Heart left ventricle (tissue), 16 donors: ENCODE measurements around the gene TMEM126A. TPM values are rescaled to one million over a fixed set of nuclear protein-coding genes. Genes with fewer than 3 reads are reported as not detected.

Source experiments
- ATAC-seq, 4 donors: fragments of 200-7000 bp; cut with Tn5 transposase; one replicate each; pipeline ENCODE4 v1.9.1; 2020 to 2022; ENCODE audit warnings: moderate library complexity in 4 of 4, mild to moderate bottlenecking in 3 of 4, moderate number of reproducible peaks in 1 of 4
- DNase-seq, 5 donors: peaks; one replicate each; pipeline ENCODE4 v3.0.0-alpha.2; 2020
- H3K27ac ChIP-seq, 12 donors: fragments of 200-600 bp; sonication (generic) in 4 of 12; one replicate each; pipeline versions ENCODE4 v1.5.0 to v1.8.0; 2016 to 2022; ENCODE audit warnings: mild to moderate bottlenecking in 2 of 12
- H3K27me3 ChIP-seq, 9 donors: fragments of 200-600 bp; sonication (generic) in 2 of 9; one replicate each; pipeline versions ENCODE4 v1.5.1 to v1.8.0; 2016 to 2022; ENCODE audit warnings: mild to moderate bottlenecking in 3 of 9
- H3K36me3 ChIP-seq, 9 donors: fragments of 200-600 bp; sonication (generic) in 2 of 9; one replicate each; pipeline versions ENCODE4 v1.5.0 to v1.8.0; 2018 to 2022; ENCODE audit warnings: mild to moderate bottlenecking in 2 of 9
- H3K4me1 ChIP-seq, 12 donors: fragments of 200-600 bp; sonication (generic) in 4 of 12; one replicate each; pipeline versions ENCODE4 v1.5.0 to v1.8.0; 2016 to 2022; ENCODE audit warnings: mild to moderate bottlenecking in 3 of 12
- H3K4me3 ChIP-seq, 12 donors: fragments of 200-600 bp; sonication (generic) in 4 of 12; one replicate each; pipeline versions ENCODE4 v1.5.0 to v1.8.0; 2017 to 2022; ENCODE audit warnings: mild to moderate bottlenecking in 9 of 12, moderate library complexity in 4 of 12
- H3K9me3 ChIP-seq, 12 donors: fragments of 200-600 bp; sonication (generic) in 4 of 12; one replicate each; pipeline versions ENCODE4 v1.5.0 to v1.8.0; 2016 to 2022; ENCODE audit warnings: mild to moderate bottlenecking in 1 of 12
- CTCF ChIP-seq, 12 donors: fragments of 200-600 bp; sonication (generic) in 4 of 12; IDR thresholded peaks; one replicate each; pipeline versions ENCODE4 v1.5.0 to v1.8.0; 2018 to 2022; ENCODE audit warnings: antibody characterized with exemption in 12 of 12, mild to moderate bottlenecking in 5 of 12
- POLR2A ChIP-seq, 2 donors: fragments of 450-650 bp; IDR thresholded peaks; one replicate each; pipeline ENCODE4 v1.6.1; 2017; ENCODE audit warnings: antibody characterized with exemption in 2 of 2, mild to moderate bottlenecking in 2 of 2, moderate library complexity in 2 of 2
- WGBS, 4 donors: extraction: QIAGEN DNeasy Blood & Tissue Kit in 2 of 4; methylation state at CpG; one replicate each; pipeline versions ENCODE4 v1.1.5 to v1.1.7; 2013 to 2018; 5-methylcytosine and 5-hydroxymethylcytosine counted together
- intact Hi-C, 10 donors: fragments of 100-400 bp; cut with DNase I; formaldehyde crosslinking; loops; one replicate each; pipeline versions ENCODE4 v1.11.1 to v1.14.2; 2022
- polyA plus RNA-seq, 2 donors: library from polyadenylated mRNA; stranded (reverse); fragments of 200-250 nt; gene quantifications; one replicate each; pipeline ENCODE4 v1.2.3, GENCODE V29; 2013
- total RNA-seq, 9 donors: library from RNA; depleted of rRNA in 2 of 9; stranded (reverse); fragments of >200 nt in 2 of 9; fragmentation: NEBNext Ultra II Directional in 3 of 9; extraction: Animal tissue kit (Norgen Biotek cat#: 25700) in 3 of 9; gene quantifications; one replicate each; pipeline versions ENCODE4 v1.1.0 to v1.2.4, GENCODE V29; 2016 to 2023
- donor health status: ischemic (EF 13 %, LVEDD 7.1; RV severe dilation, severe dysfunction).
- donor health status: healthy with polysubstance abuse.
- donor health status: DM: no; HTN: yes; CAD: no.
- donor health status: DM: no; HTN: no; CAD: no.
- donor health status: ischemic (EF 25% LVEDD 6.9; RV normal size, moderate dysfunction).
- donor health status: ischemic (EF 25% LVEDD 5.7; RV mildly dilated, moderate dysfunction).
- donor health status: healthy.
- donor health status: DM: yes; HTN: yes; CAD: no.
- donor health status: ischemic (EF 35%, LVEDD 5.7; RV mildly dilated, moderate dysfunction).
- donor health status: nonischemic (EF 11% LVEDD 7.7; RV severe dilation, severe dysfunction).
- donor health status: DM: yes; HTN: yes; CAD: no.
- donor health status: PGD.
- donor health status: ischemic (EF 29% LVEDD 5.4; RV normal size, mild dysfunction).
- donor health status: nonischemic (EF 23%, LVEDD 6.1; RV moderate dilation, normal function).

TMEM126A gene
- total and polyA plus RNA-seq, 11 donors, result 36.3 to 209 (median 73.1) TPM

GRCh38 chr11:85704967-85705366 is 57.2 kb downstream of the TMEM126A start:
- TF ChIP-seq POLR2A (IDR thresholded peaks at IDR 0.05), result no peak
- TF ChIP-seq CTCF (IDR thresholded peaks at IDR 0.05), result no peak
- H3K27ac ChIP-seq, result no peak overlapping the region
- intact Hi-C loops, result loop anchor here in 1 of 10 donors (10.0 kb wide), 1 partner anchor 580 kb away; no protein-coding TSS in a partner anchor
- no peaks in the 10 kb centered on the region for H3K27me3 ChIP-seq
- H3K4me3 ChIP-seq, result no peak overlapping the region
- no peaks in the 10 kb centered on the region for H3K9me3 ChIP-seq
- DNase-seq (no peak), ATAC-seq (no peak)
- peaks cover 0 to 33% (median 0%) of the 10 kb centered on the region in 9 donors for H3K36me3 ChIP-seq
- peaks cover 0 to 15% (median 0%) of the 10 kb centered on the region in 12 donors for H3K4me1 ChIP-seq
- 95 to 97% (median 95%) methylated on average over 3 of the region's 3 CpGs for WGBS, 4 donors

GRCh38 chr11:85705800-85706199 is 58.0 kb downstream of the TMEM126A start:
- intact Hi-C loops, result loop anchor here in 1 of 10 donors (10.0 kb wide), 1 partner anchor 579 kb away; no protein-coding TSS in a partner anchor
- H3K27ac ChIP-seq, result peak overlapping the region in 1 of 12 donors; percentile 9

More at GRCh38 chr11:85705800-85706199, 58.0 kb downstream of the TMEM126A start:
- Histone ChIP-seq H3K4me1 (peaks cover 0 to 9% (median 0%) of the 10 kb centered on the region in 12 donors), H3K36me3 (peaks cover 0 to 36% (median 0%) of the 10 kb centered on the region in 9 donors), H3K27me3 (no peaks in the 10 kb centered on the region), H3K9me3 (no peaks in the 10 kb centered on the region), H3K4me3 (no peak overlapping the region)
- peak in 1 of 4 donors; percentile 22 for ATAC-seq
- DNase-seq, result no peak
- TF ChIP-seq POLR2A (IDR thresholded peaks at IDR 0.05) (no peak), CTCF (IDR thresholded peaks at IDR 0.05) (no peak)

Other genes starting within 250 kb of the TMEM126A start
- 10 to 100 TPM in 3 of 9 donors, 1 to 10 TPM in 6; 2.4 to 13.9 (median 9.0) TPM for gene DLG2, start 20.6 kb upstream of the TMEM126A start, total RNA-seq
- 1 to 10 TPM; 2.5 TPM for gene DLG2, start 20.6 kb upstream of the TMEM126A start, polyA plus RNA-seq
- gene TMEM126B, start 19.4 kb upstream of the TMEM126A start, total RNA-seq, result 10 to 100 TPM; 42.7 to 58.4 (median 52.1) TPM
- gene TMEM126B, start 19.4 kb upstream of the TMEM126A start, polyA plus RNA-seq, result 100 to 1,000 TPM in 1 of 2 donors, 10 to 100 TPM in 1; 71.6 to 129 TPM
- gene CREBZF, start 17.2 kb downstream of the TMEM126A start, total RNA-seq, result 10 to 100 TPM; 11.8 to 17.8 (median 12.9) TPM
- 10 to 100 TPM; 11.5 to 12.8 TPM for gene CREBZF, start 17.2 kb downstream of the TMEM126A start, polyA plus RNA-seq
- 1 to 10 TPM in 2 of 9 donors, under 1 TPM in 6, not detected in 1; 0.28 to 1.5 (median 0.58) TPM for gene CCDC89, start 38.2 kb downstream of the TMEM126A start, total RNA-seq
- gene CCDC89, start 38.2 kb downstream of the TMEM126A start, polyA plus RNA-seq, result under 1 TPM; 0.11 to 0.73 TPM
- 1 to 10 TPM; 2.2 to 9.5 (median 6.3) TPM for gene SYTL2, start 163.2 kb downstream of the TMEM126A start, total RNA-seq
- 1 to 10 TPM; 2.2 to 3.0 TPM for gene SYTL2, start 163.2 kb downstream of the TMEM126A start, polyA plus RNA-seq
- not detected for gene CCDC83, start 207.4 kb downstream of the TMEM126A start, total RNA-seq
- not detected for gene CCDC83, start 207.4 kb downstream of the TMEM126A start, polyA plus RNA-seq